HG02623 (cell line): ENCODE measurements around the gene FCGR3B.
"Not testable (repeated sequence)": the region's sequence is repeated elsewhere in the genome, so short reads cannot be mapped to it uniquely, and the experiment has no call there.

Experiments used
- ATAC-seq: cut with Tn5 transposase; IDR thresholded peaks from one replicate; pipeline ENCODE4 v1.9.1; 2021; ENCODE audit warnings: moderate library complexity; ENCODE audit not compliant: unreplicated experiment

FCGR3B gene

GRCh38 chr1:161631076-161631475 lies at the start of gene FCGR3B:
Gene FCGR3B (minus strand): TSS chr1:161631176. CDS start chr1:161631094, 82 bp downstream.
- ATAC-seq: no peak

DNA sequence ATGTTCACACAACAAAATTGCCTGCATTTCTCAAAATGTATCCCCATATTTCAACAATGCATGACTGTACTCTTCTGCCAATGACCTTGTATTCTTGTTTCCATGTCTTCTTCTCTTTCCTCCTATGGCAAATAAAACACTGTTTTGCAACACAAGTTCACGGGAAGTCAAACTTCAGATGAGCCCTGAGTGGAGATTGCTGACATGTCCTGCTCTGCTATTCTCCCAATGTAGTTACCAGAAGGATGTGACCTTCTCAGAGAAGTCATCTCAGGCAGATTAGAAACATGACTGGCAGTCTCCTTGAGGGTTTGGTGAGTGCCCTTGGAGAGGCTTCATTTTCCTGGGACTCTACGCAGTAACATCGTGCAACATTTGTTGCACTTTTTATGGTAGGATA lies 47.5 kb upstream of the FCGR3B start:
- no peak for ATAC-seq

GRCh38 chr1:161676958-161677689 lies 46.1 kb upstream of the FCGR3B start:
- no peak for ATAC-seq

DNA sequence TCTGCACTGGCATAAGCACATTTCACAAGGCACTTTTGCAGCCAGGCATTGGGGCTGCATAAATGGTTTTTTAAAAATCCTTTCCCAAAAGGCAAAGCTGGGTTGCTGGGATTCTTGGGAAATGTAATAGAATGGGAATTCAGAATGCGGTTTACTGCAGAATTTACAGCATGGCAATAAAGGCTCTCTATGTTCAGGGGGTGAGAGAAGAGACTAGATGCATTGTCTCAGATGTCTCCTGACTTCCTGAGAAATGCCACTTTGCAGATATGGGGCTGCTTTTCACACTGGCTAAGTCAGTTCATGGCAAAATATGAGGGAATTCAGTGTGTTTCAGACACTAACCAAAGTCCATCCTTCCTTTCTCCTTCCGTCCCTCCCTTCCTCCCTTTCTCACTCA lies 45.5 kb upstream of the FCGR3B start:
- no peak for ATAC-seq

DNA sequence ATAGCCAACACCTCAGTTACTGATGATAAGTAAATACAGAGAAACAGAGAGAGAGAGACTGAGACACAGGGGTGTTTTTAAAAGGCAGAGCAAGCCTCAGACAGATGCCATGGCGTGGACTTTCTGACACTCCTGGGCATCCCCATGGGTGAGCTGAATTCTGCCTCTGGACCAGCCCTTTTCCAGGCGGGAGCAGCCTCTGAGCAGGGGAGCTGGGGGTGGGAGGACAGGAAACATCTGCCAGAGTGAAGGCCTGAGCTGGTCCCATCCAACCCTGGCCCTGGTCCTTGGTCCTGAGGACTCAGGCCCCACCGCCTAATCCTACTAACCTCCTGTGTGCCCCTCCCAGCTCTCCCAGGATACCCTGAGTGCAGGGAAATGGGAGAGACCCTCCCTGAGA lies 43.9 kb upstream of the FCGR3B start:
- not testable (repeated sequence) for ATAC-seq

- ATAC-seq: not testable (repeated sequence)
Measured at GRCh38 chr1:161674447-161674846, 43.5 kb upstream of the FCGR3B start.

DNA sequence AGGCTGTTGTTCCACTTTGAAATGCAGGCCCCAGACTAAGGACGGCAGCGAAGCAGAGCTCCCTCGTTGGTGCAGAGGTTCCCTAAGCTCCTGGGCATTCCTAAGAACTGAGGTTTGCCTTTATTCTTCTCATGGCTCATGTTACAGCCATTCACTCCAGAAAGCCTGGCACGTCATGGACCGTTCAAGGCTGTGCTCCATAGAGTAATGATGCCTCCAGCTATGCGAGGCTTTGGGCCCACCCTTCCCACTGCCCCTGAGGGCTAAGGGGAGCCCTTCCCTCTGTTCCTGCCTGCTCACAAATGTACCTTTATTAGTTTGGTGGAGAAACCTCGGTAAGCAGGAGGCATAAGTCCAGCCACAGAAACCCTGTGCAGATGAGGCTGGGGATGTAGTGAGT lies 42.5 kb upstream of the FCGR3B start:
- ATAC-seq: not testable (repeated sequence)

- not testable (repeated sequence) for ATAC-seq
Measured at GRCh38 chr1:161671045-161672020, 40.4 kb upstream of the FCGR3B start.

DNA sequence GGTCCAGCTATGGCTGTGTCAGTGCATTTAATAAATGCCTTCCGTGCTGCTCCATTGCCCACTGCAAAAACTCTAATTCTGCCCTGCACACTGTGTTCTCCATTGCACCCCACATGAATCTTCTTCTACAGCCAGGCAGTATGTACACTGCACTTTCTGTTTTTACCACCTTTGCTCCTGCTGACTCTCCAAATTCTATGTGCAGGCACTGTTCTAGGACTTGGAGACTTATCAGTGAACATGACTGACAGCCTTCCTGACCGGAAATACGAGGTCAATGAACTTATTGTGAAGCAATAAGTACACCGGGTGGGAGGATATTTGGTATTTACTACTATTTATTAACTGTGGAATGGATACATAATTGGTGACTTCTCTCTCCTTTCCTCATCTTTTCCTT lies 33.7 kb upstream of the FCGR3B start:
- ATAC-seq: not testable (repeated sequence)

GRCh38 chr1:161663569-161663968 lies 32.6 kb upstream of the FCGR3B start:
- ATAC-seq: peak; percentile 18

DNA sequence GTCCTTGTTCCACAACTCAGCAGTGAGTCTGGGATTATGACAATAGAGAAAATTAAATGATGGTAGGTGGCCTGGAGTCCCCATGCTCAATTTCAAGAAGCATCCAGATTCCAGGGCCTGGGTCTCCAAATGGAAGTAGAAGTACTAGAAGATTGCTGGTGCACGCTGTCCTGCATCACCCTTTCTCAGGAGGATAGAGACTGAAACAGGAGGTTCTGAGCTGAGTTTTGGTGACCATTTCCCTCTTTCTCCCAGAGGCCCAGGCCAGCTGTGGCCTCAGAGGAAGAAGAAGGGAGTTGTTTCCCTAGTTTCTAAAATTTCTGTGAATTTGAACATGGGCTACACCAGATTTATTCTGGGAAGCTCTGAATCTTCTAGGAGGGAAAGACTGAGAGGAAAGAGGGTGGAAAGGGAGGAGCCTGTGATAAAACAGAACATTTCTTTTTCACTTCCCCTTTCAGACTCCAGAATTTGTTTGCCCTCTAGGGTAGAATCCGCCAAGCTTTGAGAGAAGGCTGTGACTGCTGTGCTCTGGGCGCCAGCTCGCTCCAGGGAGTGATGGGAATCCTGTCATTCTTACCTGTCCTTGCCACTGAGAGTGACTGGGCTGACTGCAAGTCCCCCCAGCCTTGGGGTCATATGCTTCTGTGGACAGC lies 31.8 kb upstream of the FCGR3B start, which contains the start of gene FCGR2B:
FCGR2B (plus strand) TSS at position 460 of the 656 bp plus-strand sequence; CDS start at position 559, 99 bp downstream.
- peak; percentile 53 for ATAC-seq

GRCh38 chr1:161661660-161662311 lies 30.8 kb upstream of the FCGR3B start:
- not testable (repeated sequence) for ATAC-seq

DNA sequence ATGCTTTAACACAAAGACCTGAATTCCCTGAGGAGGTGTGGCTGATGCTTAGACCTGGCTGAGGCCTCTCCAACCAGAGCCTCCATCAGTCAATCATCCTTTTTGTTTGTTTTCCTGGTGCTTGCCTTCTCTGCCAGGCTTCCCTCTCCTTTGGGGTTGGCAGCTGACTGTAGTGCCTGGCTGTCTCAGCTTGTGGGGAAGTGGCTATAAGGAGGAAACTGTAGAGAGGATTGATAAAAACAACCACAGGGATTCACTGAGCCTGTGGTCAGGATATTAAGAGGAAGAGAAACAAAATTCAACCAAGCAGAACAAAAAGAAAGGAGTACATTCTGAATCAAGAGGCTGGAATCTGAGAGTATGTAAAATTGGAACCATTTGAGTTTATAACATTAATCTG lies 27.5 kb upstream of the FCGR3B start:
- not testable (repeated sequence) for ATAC-seq

DNA sequence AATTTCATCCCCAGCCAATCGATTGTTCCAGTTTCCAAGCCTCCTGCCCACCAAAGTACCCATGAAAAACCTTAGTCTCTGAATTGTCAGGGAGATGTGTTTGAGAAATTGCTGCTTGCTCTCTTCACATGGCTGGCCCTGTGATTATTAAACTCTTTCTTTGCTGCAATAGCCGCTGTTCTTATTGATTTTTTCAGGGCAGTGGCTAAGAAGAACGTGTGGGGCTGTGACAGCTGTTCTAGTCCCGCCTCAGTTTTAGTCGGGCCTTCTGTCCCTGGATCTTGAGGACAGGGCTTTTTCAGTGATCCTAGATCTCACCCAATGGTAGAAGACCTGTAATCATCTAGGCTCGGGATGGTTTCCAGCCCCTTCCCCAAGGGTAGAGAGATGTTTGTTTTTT lies 23.0 kb upstream of the FCGR3B start:
- ATAC-seq: not testable (repeated sequence)

GRCh38 chr1:161653541-161653940 lies 22.6 kb upstream of the FCGR3B start:
- not testable (repeated sequence) for ATAC-seq

DNA sequence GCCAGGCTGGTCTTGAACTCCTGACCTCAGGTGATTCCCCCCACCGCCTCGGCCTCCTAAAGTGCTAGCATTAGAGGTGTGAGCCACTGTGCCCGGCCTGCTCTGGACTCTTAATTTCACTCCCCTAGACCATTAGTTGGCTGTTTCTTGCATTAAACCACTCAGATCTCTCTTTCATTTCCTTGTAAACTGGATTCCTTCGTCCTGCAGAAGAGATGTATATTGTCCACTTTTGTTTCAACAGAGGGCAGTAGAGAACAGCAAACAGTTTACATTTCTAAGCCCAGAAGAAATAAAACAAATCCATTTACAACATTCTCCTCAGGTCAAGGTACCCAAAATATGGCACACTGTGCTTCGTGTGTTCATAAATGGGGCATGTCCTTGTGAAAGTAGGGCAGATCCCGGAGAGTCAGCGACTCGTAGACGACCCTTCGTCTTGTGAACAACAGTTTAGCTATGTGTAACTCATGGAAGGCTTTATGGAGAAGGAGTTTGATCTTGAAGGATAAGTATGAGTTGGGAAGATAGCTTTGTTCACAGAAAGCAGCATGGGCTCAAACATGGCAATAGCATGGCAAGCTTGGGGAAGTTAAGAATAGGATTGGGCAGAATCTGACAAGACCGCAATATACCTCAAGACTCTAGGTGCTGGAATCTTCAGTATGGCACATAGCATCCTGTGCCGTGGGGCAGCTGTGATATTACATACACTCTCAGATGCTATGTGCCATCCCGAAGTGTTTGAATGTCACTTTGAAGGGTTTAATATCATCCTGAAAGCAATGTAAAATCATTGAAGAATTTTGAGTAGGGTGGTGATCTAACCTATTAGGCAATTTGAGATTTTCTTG lies 16.8 kb upstream of the FCGR3B start:
- not testable (repeated sequence) for ATAC-seq

GRCh38 chr1:161644855-161645254 lies 13.9 kb upstream of the FCGR3B start:
- not testable (repeated sequence) for ATAC-seq

GRCh38 chr1:161643481-161644208 lies 12.7 kb upstream of the FCGR3B start:
- ATAC-seq: not testable (repeated sequence)

DNA sequence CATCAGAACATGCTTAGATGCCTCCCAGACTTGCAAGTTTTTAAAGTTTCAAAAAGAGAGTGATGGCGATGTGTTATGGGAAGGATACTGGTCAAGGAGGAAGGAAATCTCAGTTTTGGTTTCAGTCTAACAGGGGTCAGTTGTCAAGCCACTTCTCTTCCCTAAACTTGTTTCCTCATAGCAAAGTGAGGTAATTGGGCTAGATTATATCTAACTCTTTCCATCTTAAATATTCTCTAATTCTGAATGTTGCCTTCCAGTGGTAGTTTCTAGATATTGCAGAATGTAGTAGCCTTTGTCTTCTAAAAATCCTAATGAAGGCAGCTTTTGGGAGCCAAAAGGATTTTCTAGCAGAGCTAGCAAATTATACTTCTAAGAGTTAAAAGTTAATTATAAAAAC lies 11.7 kb upstream of the FCGR3B start:
- not testable (repeated sequence) for ATAC-seq
